ENCODE data around the gene IRGQ.

- TF ChIP-seq CTCF (IDR thresholded peaks at IDR 0.05 in 4 of 5, conservative IDR thresholded peaks at IDR 0.05 in 1 of 5) (no peak), POLR2A (IDR thresholded peaks at IDR 0.05) (no peak)
These were observed 25.7 kb downstream of the IRGQ start for GRCh38 chr19:43570174-43570791.

All from gastrocnemius medialis (tissue), 4 donors.